Body of pancreas (tissue), 4 donors: Measurements from ENCODE around the gene BLID. TPM values are rescaled to one million over a fixed set of nuclear protein-coding genes. Genes with fewer than 3 reads are reported as not detected.

Experiments
- ATAC-seq: fragments of 150-250 bp; one replicate; pipeline ENCODE4 v1.9.1; 2016
- DNase-seq, 4 donors: peaks; one replicate each; pipeline ENCODE4 v3.0.0-alpha.2; 2019
- H3K27ac ChIP-seq, 4 donors: fragments of 200-600 bp; sonication (generic); 1 replicate in 3 of 4; 2 replicates in 1 of 4; pipeline versions ENCODE4 v1.5.1 to v1.6.1; 2016 to 2019; ENCODE audit warnings: mild to moderate bottlenecking in 1 of 4, mixed read lengths in 1 of 4, moderate library complexity in 1 of 4
- H3K27me3 ChIP-seq, 2 donors: fragments of 200-600 bp; sonication (generic); one replicate each; pipeline ENCODE4 v1.6.0; 2016; ENCODE audit warnings: mild to moderate bottlenecking in 1 of 2
- H3K36me3 ChIP-seq, 2 donors: fragments of 200-600 bp; sonication (generic); replicated peaks in 1 of 2; 2 replicates each; pipeline ENCODE4 v1.5.1; 2016; ENCODE audit warnings: low read depth in 2 of 2; ENCODE audit not compliant: insufficient read depth in 1 of 2
- H3K4me1 ChIP-seq: fragments of 200-600 bp; sonication (generic); one replicate; pipeline ENCODE4 v1.6.0; 2016
- H3K4me3 ChIP-seq, 2 donors: fragments of 200-600 bp; sonication (generic); 1 replicate in 1 of 2; 2 replicates in 1 of 2; pipeline ENCODE4 v1.5.1; 2016 to 2019
- H3K9me3 ChIP-seq, 3 donors: fragments of 200-600 bp; sonication (generic); 1 replicate in 2 of 3; 2 replicates in 1 of 3; pipeline ENCODE4 v1.5.1; 2016
- CTCF ChIP-seq, 7 experiments: fragments of 450-650 bp in 4 of 7; fragments of 200-600 bp in 3 of 7; sonication (generic) in 3 of 7; IDR thresholded peaks; one replicate each; pipeline ENCODE4 v1.5.1; 2016 to 2019; ENCODE audit warnings: antibody characterized with exemption in 7 of 7
- POLR2A ChIP-seq, 3 donors: fragments of 450-650 bp; IDR thresholded peaks; one replicate each; pipeline ENCODE4 v1.6.1; 2016; ENCODE audit warnings: antibody characterized with exemption in 3 of 3, mild to moderate bottlenecking in 2 of 3
- WGBS, 2 donors: methylation state at CpG; one replicate each; pipeline ENCODE4 v1.1.5; 2017; 5-methylcytosine and 5-hydroxymethylcytosine counted together
- intact Hi-C: fragments of 100-400 bp; cut with DNase I; formaldehyde crosslinking; loops from one replicate; pipeline ENCODE4 v1.15.1; 2023
- total RNA-seq, 2 donors: library from RNA; depleted of rRNA; stranded (reverse); fragments of >200 nt; gene quantifications; one replicate each; pipeline ENCODE4 v1.1.0, GENCODE V29; 2016

BLID gene
- total RNA-seq, 2 donors from 2014 or later = not detected

GRCh38 chr11:122126024-122126688, 10.1 kb upstream of the BLID start:
- no peak for DNase-seq
- no peak for ATAC-seq
- intact Hi-C loops = no loop called here
- H3K9me3 ChIP-seq = no peaks in the 10 kb centered on the region
- H3K27me3 ChIP-seq = no peaks in the 10 kb centered on the region
- no peak overlapping the region for H3K4me3 ChIP-seq
- no peaks in the 10 kb centered on the region for H3K36me3 ChIP-seq
- no peak overlapping the region for H3K27ac ChIP-seq
- TF ChIP-seq CTCF (IDR thresholded peaks at IDR 0.05) (no peak), POLR2A (IDR thresholded peaks at IDR 0.05) (no peak)
- 68 to 72% methylated on average over 4 of the region's 4 CpGs for WGBS, 2 donors
- no peaks in the 10 kb centered on the region for H3K4me1 ChIP-seq

- no peak for ATAC-seq
- Histone ChIP-seq H3K4me3 (no peak overlapping the region), H3K27me3 (no peaks in the 10 kb centered on the region), H3K9me3 (no peaks in the 10 kb centered on the region), H3K27ac (no peak overlapping the region), H3K4me1 (no peaks in the 10 kb centered on the region), H3K36me3 (no peaks in the 10 kb centered on the region)
- TF ChIP-seq CTCF (IDR thresholded peaks at IDR 0.05) (no peak), POLR2A (IDR thresholded peaks at IDR 0.05) (no peak)
- intact Hi-C loops = no loop called here
- WGBS, 2 donors = 74% methylated on average over 3 of the region's 3 CpGs
- DNase-seq = no peak
Observed at GRCh38 chr11:122123263-122123929, 7.4 kb upstream of the BLID start.

- WGBS, 2 donors = 38 to 41% methylated on average over 2 of the region's 2 CpGs
- ATAC-seq (no peak), DNase-seq (no peak)
- Histone ChIP-seq H3K27ac (no peak overlapping the region), H3K36me3 (no peaks in the 10 kb centered on the region), H3K4me1 (no peaks in the 10 kb centered on the region), H3K4me3 (no peak overlapping the region), H3K27me3 (no peaks in the 10 kb centered on the region), H3K9me3 (no peaks in the 10 kb centered on the region)
- intact Hi-C loops = no loop called here
- no peak for TF ChIP-seq POLR2A (IDR thresholded peaks at IDR 0.05)
- no peak for TF ChIP-seq CTCF (IDR thresholded peaks at IDR 0.05)
Observed at GRCh38 chr11:122122179-122122578, 6.2 kb upstream of the BLID start.

- no peaks in the 10 kb centered on the region for H3K9me3 ChIP-seq
Observed at GRCh38 chr11:122120096-122120495, 4.1 kb upstream of the BLID start.

More at GRCh38 chr11:122120096-122120495, 4.1 kb upstream of the BLID start:
- no peak overlapping the region for H3K4me3 ChIP-seq
- TF ChIP-seq POLR2A (IDR thresholded peaks at IDR 0.05) = no peak
- no peak for TF ChIP-seq CTCF (IDR thresholded peaks at IDR 0.05)
- H3K36me3 ChIP-seq = no peaks in the 10 kb centered on the region
- H3K27me3 ChIP-seq = no peaks in the 10 kb centered on the region
- ATAC-seq (no peak), DNase-seq (no peak)
- H3K27ac ChIP-seq = no peak overlapping the region
- WGBS, 2 donors = 79 to 83% methylated on average over 6 of the region's 6 CpGs
- H3K4me1 ChIP-seq = no peaks in the 10 kb centered on the region
- intact Hi-C loops = no loop called here
